ENCODE data around the gene COQ7. TPM values are rescaled to one million over a fixed set of nuclear protein-coding genes. Genes with fewer than 3 reads are reported as not detected.

The COQ7 gene
- polyA plus RNA-seq, 1 experiment, result 14.2 TPM

DNA sequence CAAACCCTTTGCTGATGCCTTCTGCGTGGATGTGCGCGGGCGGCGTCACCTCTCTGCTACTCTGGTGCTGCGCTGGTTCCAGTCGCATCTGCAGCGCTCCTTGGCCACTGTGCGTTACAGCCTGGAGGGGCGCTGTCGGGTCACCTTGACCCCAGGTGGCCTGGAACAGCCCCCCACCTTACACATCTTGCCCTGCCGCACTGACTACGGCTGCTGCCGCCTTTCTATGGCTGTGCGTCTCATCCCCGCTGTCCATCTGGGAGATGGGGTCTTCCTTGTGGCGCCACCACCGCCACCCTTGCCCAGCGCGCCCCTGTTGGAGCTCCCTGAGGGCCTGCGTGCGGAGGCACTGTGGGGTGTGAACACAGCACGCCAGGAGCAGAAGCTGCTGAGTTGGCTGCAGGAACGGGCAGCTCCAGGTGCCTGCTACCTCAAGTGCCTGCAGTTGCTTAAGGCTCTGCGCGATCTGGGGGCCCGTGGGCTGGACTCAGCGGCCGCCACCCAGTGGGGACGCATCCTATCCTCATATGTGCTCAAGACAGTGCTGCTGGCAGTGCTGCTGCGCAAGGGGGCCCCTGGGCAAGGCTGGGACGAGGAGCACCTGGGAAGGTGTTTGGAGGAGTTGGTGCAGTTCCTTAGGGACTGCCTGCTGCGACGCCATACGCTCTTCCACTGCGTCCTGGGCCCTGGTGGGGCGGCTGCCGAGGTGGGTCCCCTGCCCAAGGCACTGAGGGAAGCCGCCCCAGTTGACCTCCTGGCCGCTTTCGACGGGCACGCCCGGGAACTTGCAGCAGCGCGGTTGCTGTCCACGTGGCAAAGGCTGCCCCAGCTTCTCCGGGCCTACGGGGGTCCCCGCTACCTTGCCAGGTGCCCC lies 48.0 kb downstream of the COQ7 start:
- Histone ChIP-seq H3K27me3 (ENCODE audit: control insufficient read depth, insufficient read depth, low read length) (no peaks in the 10 kb centered on the region), H3K9me3 (ENCODE audit: control insufficient read depth, insufficient read depth, low read length) (peaks cover 14% of the 10 kb centered on the region; the same call in 1 of the 2 replicates), H3K4me3 (ENCODE audit: low read depth, low read length) (peak overlapping the region; percentile 73), H3K27ac (ENCODE audit: low read depth, low read length) (peak overlapping the region; percentile 68)
- peak; percentile 5; the same call in 1 of the 2 replicates for TF ChIP-seq CTCF (IDR thresholded peaks at IDR 0.05; ENCODE audit: low read depth, low read length)
- ChIA-PET CTCF (interaction anchor here (1.2 to 1.4 kb wide), 2 partner anchors 11 to 29 kb away, joined by 3 to 5 read pairs; no protein-coding TSS in a partner anchor), POLR2A (interaction anchor here (1.0 kb wide), 1 partner anchor 325 kb away, joined by 4 read pairs; the partner anchor contains the start of gene RPS15A)
- no peak for DNase-seq (ENCODE audit: low read depth, low spot score)

DNA sequence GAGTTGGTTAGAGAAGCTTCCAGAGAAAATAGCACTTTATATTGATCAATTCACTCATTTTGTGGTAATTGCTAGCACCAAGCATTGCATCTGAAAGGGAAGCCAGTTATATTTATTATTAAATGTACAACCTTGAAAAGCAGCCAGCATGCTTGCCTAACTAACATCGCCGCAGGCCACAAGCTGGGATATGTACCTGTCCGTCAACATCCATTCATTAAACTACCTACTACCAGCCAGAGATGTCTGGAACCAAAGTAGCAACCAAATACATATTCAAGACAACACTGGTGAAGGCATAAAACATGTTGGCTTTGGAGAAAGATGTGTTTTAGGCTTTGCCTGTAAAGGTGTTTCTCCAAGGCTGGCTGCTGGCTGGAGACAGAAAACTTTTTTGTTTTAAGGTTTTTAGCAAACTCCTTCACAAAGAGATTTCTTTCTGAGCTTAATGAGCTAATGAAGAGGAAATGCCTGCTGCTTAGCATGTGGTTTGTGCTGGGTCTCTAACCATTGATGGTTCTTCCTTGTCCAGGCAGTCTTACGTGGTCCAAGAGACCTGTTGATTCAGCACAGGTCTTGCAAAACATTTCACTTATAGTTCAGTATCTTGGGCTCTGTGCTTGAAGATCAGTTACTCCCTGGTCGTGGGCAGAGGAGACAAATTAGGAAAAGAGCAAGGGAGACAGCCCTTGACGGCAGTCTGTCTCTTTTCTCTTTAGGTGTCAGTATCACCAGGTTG lies 49.5 kb downstream of the COQ7 start:
- CTCF ChIA-PET, result interaction anchor here (1.3 to 3.6 kb wide), 3 partner anchors 31 to 385 kb away, joined by 3 to 32 read pairs (median 8); no protein-coding TSS in a partner anchor
- TF ChIP-seq CTCF (IDR thresholded peaks at IDR 0.05; ENCODE audit: low read depth, low read length), result no peak
- H3K4me3 ChIP-seq (ENCODE audit: low read depth, low read length), result peak overlapping the region; percentile 17; the same call in 1 of the 2 replicates

GRCh38 chr16:19118938-19119431 lies 51.6 kb downstream of the COQ7 start:
- ChIA-PET CTCF (interaction anchor here (0.6 to 3.6 kb wide), 5 partner anchors 18 to 383 kb away, joined by 3 to 32 read pairs (median 4); no protein-coding TSS in a partner anchor), POLR2A (interaction anchor here (0.6 to 1.5 kb wide), 3 partner anchors 9 to 20 kb away, joined by 4 to 6 read pairs (median 4); no protein-coding TSS in a partner anchor)
- Histone ChIP-seq H3K27ac (ENCODE audit: low read depth, low read length) (peak overlapping the region; percentile 95), H3K9me3 (ENCODE audit: control insufficient read depth, insufficient read depth, low read length) (peaks cover 14% of the 10 kb centered on the region; the same call in 1 of the 2 replicates), H3K27me3 (ENCODE audit: control insufficient read depth, insufficient read depth, low read length) (no peaks in the 10 kb centered on the region), H3K4me3 (ENCODE audit: low read depth, low read length) (peak overlapping the region; percentile 65)
- DNase-seq (ENCODE audit: low read depth, low spot score), result peak; percentile 78
- no peak for TF ChIP-seq CTCF (IDR thresholded peaks at IDR 0.05; ENCODE audit: low read depth, low read length)

More for the DNA sequence above, 49.5 kb downstream of the COQ7 start:
- peaks cover 14% of the 10 kb centered on the region; the same call in 1 of the 2 replicates for H3K9me3 ChIP-seq (ENCODE audit: control insufficient read depth, insufficient read depth, low read length)
- DNase-seq (ENCODE audit: low read depth, low spot score), result no peak
- POLR2A ChIA-PET, result interaction anchor here (0.6 kb wide), 1 partner anchor 67 kb away, joined by 3 read pairs; no protein-coding TSS in a partner anchor
- no peak overlapping the region for H3K27ac ChIP-seq (ENCODE audit: low read depth, low read length)
- H3K27me3 ChIP-seq (ENCODE audit: control insufficient read depth, insufficient read depth, low read length), result no peaks in the 10 kb centered on the region

GRCh38 chr16:19119564-19119963 lies 52.1 kb downstream of the COQ7 start:
- POLR2A ChIA-PET, result interaction anchor here (0.6 to 1.5 kb wide), 5 partner anchors 11 to 35 kb away, joined by 3 to 6 read pairs (median 4); no protein-coding TSS in a partner anchor
- CTCF ChIA-PET, result interaction anchor here (0.6 to 3.6 kb wide), 5 partner anchors 18 to 383 kb away, joined by 3 to 32 read pairs (median 4); no protein-coding TSS in a partner anchor
- no peaks in the 10 kb centered on the region for H3K27me3 ChIP-seq (ENCODE audit: control insufficient read depth, insufficient read depth, low read length)
- H3K27ac ChIP-seq (ENCODE audit: low read depth, low read length), result peak overlapping the region; percentile 95
- no peak for TF ChIP-seq CTCF (IDR thresholded peaks at IDR 0.05; ENCODE audit: low read depth, low read length)
- H3K9me3 ChIP-seq (ENCODE audit: control insufficient read depth, insufficient read depth, low read length), result peaks cover 13% of the 10 kb centered on the region; the same call in 1 of the 2 replicates
- H3K4me3 ChIP-seq (ENCODE audit: low read depth, low read length), result peak overlapping the region; percentile 65
- DNase-seq (ENCODE audit: low read depth, low spot score), result peak; percentile 38
